Uterus (tissue), 2 donors: ENCODE measurements around the gene TINAGL1.

Experiments
- CTCF ChIP-seq, 4 experiments: fragments of 200-600 bp in 2 of 4; fragments of 450-650 bp in 2 of 4; sonication (generic) in 2 of 4; IDR thresholded peaks; one replicate each; pipeline ENCODE4 v1.5.1; 2016 to 2019; ENCODE audit warnings: antibody characterized with exemption in 4 of 4, mild to moderate bottlenecking in 2 of 4, moderate library complexity in 1 of 4
- POLR2A ChIP-seq, 2 donors: fragments of 450-650 bp; IDR thresholded peaks; one replicate each; pipeline ENCODE4 v1.6.1; 2016; ENCODE audit warnings: antibody characterized with exemption in 2 of 2, mild to moderate bottlenecking in 1 of 2, moderate library complexity in 1 of 2

DNA sequence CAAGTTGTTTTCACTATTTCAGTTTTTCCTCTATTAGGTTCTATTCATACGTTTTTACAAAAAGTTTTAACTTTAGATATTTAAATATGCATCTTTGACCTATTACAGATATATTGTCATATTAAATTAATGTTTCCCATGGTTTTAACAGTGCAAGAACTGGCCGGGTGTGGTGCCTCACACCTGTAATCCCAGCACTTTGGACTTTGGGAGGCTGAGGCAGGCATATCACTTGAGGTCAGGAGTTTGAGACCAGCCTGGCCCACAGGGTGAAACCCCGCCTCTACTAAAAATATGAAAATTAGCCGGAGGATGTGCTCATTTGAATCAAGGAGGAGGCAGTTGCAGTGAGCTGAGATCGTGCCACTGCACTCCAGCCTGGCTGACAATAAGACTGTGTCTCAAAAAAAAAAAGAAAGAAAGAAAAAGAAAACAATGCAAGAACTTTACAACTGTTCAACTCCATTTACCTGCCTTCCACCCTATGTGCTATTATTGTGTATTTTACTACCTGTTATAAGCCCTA is 19.8 kb upstream of the TINAGL1 start:
- no peak for TF ChIP-seq CTCF (IDR thresholded peaks at IDR 0.05)
- no peak for TF ChIP-seq POLR2A (IDR thresholded peaks at IDR 0.05)
